ENCODE data around the gene DTX3. TPM values are rescaled to one million over a fixed set of nuclear protein-coding genes. Genes with fewer than 3 reads are reported as not detected.
"Not testable (repeated sequence)": the region's sequence is repeated elsewhere in the genome, so short reads cannot be mapped to it uniquely, and the experiment has no call there.

Gene DTX3
- total RNA-seq, 2 donors from 2014 or later = 3.7 to 10.2 TPM

DNA sequence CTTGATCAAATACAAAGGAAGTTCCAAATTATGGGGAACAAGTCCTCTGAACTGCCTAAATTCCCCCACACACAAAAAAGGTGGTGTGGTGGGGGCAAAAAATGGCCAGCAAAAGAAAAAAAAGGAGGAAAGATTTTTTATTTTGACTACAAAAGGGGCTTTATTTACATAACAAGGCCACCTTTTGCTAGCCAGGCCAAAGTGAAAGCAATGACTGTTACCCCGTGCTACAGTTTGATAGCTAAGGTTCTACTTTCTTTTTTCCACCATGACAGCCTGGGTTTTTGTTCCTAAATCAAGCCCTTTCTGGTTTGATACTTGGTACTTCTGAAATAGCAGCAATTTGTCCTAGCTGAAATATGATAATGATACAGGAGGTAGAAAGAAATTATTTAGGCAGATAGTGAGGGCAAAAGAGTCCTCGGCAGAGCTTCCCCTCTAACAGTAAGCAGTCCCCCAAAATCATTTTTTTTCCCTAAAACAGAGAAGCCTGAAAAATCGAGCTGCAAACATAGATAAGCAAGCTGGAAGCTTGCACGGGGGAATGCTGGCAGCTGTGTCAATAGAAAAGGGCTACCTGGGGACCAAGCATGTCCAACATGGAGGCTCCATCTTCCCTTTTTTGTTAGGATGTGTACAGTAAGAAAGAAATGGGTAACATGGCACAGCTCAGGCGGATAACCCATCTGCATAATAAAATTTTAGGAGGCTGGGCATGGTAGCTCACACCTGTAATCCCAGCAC lies 37.2 kb downstream of the DTX3 start:
- intact Hi-C loops (cut with DNase I, micrococcal nuclease) = no loop called here
- DNase-seq (no peak), ATAC-seq (no peak)

DNA sequence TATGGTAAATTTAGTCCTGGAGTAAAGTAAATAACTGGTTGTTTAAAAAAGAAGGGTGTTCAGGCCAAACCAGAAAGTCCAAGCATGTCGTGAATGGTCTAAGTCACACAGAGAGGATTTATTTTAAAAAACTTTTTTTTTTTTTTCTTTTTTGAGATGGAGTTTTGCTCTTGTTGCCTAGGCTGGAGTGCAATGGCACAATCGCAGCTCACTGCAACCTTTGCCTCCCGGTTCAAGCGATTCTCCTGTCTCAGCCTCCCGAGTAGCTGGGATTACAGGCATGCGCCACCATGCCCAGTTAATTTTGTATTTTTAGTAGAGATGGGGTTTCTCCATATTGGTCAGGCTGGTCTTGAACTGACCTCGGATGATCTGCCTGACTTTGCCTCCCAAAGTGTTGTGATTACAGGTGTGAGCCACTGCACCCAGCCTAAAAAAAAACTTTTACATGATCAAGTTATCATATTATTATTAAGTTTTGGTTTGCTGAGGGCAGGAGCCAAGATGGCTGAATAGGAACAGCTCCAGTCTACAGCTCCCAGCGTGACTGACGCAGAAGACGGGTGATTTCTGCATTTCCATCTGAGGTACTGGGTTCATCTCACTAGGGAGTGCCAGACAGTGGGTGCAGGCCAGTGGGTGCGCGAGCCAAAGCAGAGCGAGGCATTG lies 41.5 kb downstream of the DTX3 start:
- ATAC-seq; intact Hi-C loops (cut with DNase I, micrococcal nuclease); DNase-seq: not testable (repeated sequence)

DNA sequence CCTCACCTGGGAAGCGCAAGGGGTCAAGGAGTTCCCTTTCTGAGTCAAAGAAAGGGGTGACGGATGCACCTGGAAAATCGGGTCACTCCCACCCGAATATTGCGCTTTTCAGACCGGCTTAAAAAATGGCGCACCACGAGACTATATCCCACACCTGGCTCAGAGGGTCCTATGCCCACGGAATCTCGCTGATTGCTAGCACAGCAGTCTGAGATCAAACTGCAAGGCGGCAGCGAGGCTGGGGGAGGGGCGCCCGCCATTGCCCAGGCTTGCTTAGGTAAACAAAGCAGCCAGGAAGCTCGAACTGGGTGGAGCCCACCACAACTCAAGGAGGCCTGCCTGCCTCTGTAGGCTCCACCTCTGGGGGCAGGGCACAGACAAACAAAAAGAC lies 42.0 kb downstream of the DTX3 start:
- intact Hi-C loops (cut with DNase I, micrococcal nuclease); ATAC-seq; DNase-seq: not testable (repeated sequence)

DNA sequence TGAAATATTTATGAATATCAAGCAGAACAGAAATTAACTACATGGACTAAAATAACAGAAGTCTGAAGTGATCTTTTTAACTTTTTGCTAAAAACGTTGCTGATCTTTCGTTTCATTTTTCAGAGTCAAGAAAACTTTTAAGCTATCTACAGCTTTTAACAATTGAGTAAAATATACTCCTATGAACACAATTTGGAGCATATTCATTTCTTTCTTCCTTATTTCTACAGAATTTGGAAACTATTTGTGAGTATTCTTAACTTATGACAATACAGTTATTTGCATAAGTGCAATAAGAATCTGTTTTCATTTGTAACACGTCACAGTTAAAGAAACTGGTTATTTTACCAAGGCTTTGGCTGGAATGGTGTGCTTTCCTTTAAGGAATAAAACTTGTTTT lies 49.4 kb downstream of the DTX3 start:
- intact Hi-C loops (cut with DNase I, micrococcal nuclease) = no loop called here
- DNase-seq = no peak

DNA sequence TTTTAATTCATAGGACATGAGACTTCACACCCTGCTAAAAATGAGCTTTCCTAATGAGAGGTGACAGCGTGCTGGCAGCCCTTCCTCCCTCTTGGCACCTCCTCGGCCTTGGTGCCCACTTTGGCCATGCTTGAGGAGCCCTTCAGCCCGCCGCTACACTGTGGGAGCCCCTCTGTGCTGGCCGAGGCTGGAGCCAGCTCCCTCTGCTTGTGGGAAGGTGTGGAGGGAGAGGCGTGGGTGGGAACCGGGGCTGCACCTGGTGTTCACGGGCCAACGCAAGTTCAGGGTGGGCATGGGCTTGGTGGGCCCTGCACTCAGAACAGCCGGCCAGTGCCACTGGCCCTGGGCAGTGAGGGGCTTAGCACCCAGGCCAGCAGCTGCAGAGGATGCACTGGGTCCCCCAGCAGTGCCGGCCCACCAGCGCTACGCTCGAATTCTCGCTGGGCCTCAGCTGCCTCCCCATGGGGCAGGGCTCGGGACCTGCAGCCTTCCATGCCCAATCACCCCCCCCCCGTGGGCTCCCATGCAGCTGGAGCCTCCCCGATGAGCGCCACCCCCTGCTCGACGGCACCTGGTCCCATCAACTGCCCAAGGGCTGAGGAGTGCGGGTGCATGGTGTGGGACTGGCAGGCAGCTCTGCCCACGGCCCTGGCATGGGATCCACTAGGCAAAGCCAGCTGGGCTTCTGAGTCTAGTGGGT lies 51.1 kb downstream of the DTX3 start:
- ATAC-seq (no peak), DNase-seq (no peak)
- intact Hi-C loops (cut with DNase I, micrococcal nuclease) = no loop called here

More for the DNA sequence above, 49.4 kb downstream of the DTX3 start:
- ATAC-seq = no peak

DNA sequence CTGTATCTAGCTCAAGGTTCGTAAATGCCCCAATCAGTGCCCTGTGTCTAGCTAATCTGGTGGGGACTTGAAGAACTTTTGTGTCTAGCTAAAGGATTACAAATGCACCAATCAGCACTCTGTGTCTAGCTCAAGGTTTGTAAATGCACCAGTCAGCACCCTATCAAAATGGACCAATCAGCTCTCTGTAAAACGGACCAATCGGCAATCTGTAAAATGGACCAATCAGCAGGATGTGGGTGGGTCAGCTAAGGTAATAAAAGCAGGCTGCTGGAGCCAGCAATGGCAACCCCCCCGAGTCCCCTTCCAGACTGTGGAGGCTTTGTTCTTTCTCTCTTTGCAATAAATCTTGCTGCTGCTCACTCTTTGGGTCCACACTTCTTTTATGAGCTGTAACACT lies 51.8 kb downstream of the DTX3 start:
- intact Hi-C loops (cut with DNase I, micrococcal nuclease); ATAC-seq; DNase-seq: not testable (repeated sequence)

DNA sequence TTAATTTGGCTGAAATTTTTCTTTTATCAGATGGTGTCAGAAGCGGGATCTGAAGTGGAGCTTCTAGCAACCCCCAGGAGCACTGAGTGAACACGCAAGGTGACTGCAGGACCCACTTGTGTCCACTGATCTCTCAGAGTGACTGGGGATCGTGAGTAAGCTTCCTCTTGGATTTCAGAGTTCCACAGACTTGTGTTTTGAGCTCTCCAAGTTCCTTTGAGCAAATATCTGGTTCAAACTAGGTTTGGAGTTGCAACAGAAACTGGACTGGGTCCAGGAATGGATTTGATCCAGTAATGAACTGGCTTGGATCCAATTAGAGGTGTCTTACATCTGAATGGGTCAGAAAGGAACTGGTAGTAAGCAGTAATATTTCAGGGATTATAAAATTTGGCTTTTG lies 53.1 kb downstream of the DTX3 start:
- intact Hi-C loops (cut with DNase I, micrococcal nuclease) = no loop called here
- ATAC-seq = no peak
- no peak for DNase-seq

DNA sequence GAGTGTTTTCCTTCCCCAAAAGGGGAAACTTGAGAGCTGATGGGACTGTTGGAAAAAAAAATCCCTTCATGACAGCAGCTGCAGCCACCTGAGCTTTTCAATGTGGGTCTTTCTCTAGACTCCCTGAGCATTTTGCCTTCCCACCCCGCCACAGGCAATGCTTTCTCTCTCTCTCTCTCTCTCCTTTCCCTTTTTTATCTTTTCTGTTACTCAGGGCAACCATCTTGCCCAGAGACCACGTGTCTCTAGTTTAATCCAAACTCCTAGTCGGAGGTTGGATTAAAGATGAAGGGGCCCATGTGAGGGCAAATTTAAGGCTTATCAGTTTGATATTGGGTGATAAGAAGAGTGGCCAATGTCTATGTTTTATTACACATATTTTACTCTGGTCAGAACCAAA lies 54.3 kb downstream of the DTX3 start:
- ATAC-seq = no peak
- DNase-seq = no peak
- intact Hi-C loops (cut with DNase I, micrococcal nuclease) = no loop called here

Other genes with a start within 250 kb of the DTX3 start
- 10 to 100 TPM; 62.5 to 62.8 TPM for gene R3HDM2, start 173.8 kb upstream of the DTX3 start, total RNA-seq
- gene INHBC, start 170.0 kb upstream of the DTX3 start, total RNA-seq = not detected
- gene INHBE, start 149.5 kb upstream of the DTX3 start, total RNA-seq = not detected
- gene GLI1, start 145.0 kb upstream of the DTX3 start, total RNA-seq = 1 to 10 TPM; 1.8 to 1.9 TPM
- gene ARHGAP9, start 125.0 kb upstream of the DTX3 start, total RNA-seq = 10 to 100 TPM in 1 of 2 donors, 1 to 10 TPM in 1; 6.4 to 11.4 TPM
- gene MARS1, start 116.8 kb upstream of the DTX3 start, total RNA-seq = 100 to 1,000 TPM in 1 of 2 donors, 10 to 100 TPM in 1; 89.3 to 125 TPM
- 10 to 100 TPM; 19.8 to 20.5 TPM for gene DDIT3, start 84.3 kb upstream of the DTX3 start, total RNA-seq
- gene MBD6, start 82.0 kb upstream of the DTX3 start, total RNA-seq = 100 to 1,000 TPM; 104 to 116 TPM
- 100 to 1,000 TPM; 139 to 151 TPM for gene DCTN2, start 57.6 kb upstream of the DTX3 start, total RNA-seq
- gene KIF5A, start 54.8 kb upstream of the DTX3 start, total RNA-seq = 1 to 10 TPM in 1 of 2 donors, under 1 TPM in 1; 0.85 to 1.3 TPM
- 10 to 100 TPM; 63.5 to 67.9 TPM for gene PIP4K2C, start 13.6 kb upstream of the DTX3 start, total RNA-seq
- 10 to 100 TPM in 1 of 2 donors, 1 to 10 TPM in 1; 3.1 to 14.9 TPM for gene ARHGEF25, start 6.6 kb downstream of the DTX3 start, total RNA-seq
- under 1 TPM; 0.34 to 0.98 TPM for gene B4GALNT1, start 28.4 kb downstream of the DTX3 start, total RNA-seq
- 100 to 1,000 TPM; 310 to 322 TPM for gene OS9, start 89.3 kb downstream of the DTX3 start, total RNA-seq
- 1 to 10 TPM in 1 of 2 donors, under 1 TPM in 1; 0.92 to 1.5 TPM for gene AGAP2, start 133.9 kb downstream of the DTX3 start, total RNA-seq
- gene TSPAN31, start 140.2 kb downstream of the DTX3 start, total RNA-seq = 10 to 100 TPM; 28.9 to 40.6 TPM
- 10 to 100 TPM; 38.4 to 46.0 TPM for gene CDK4, start 147.5 kb downstream of the DTX3 start, total RNA-seq
- 10 to 100 TPM; 12.2 to 13.1 TPM for gene MARCHF9, start 150.3 kb downstream of the DTX3 start, total RNA-seq
- 1 to 10 TPM in 1 of 2 donors, under 1 TPM in 1; 0.87 to 1.7 TPM for gene CYP27B1, start 162.3 kb downstream of the DTX3 start, total RNA-seq
- gene METTL1, start 167.3 kb downstream of the DTX3 start, total RNA-seq = 10 to 100 TPM in 1 of 2 donors, 1 to 10 TPM in 1; 9.3 to 11.6 TPM
- 1 to 10 TPM; 4.8 to 6.8 TPM for gene EEF1AKMT3, start 167.8 kb downstream of the DTX3 start, total RNA-seq
- 10 to 100 TPM; 25.3 to 31.8 TPM for gene TSFM, start 178.0 kb downstream of the DTX3 start, total RNA-seq
- 1 to 10 TPM; 7.5 to 7.7 TPM for gene AVIL, start 213.9 kb downstream of the DTX3 start, total RNA-seq
- 100 to 1,000 TPM; 152 to 254 TPM for gene CTDSP2, start 241.9 kb downstream of the DTX3 start, total RNA-seq